Esophagus muscularis mucosa (tissue), 4 donors: ENCODE measurements around the gene RGS7BP. TPM values are rescaled to one million over a fixed set of nuclear protein-coding genes. Genes with fewer than 3 reads are reported as not detected.

Experiments used
- DNase-seq: peaks from one replicate; pipeline ENCODE4 v3.0.0-alpha.2; 2017; ENCODE audit errors: extremely low spot score
- H3K27ac ChIP-seq, 4 donors: fragments of 200-600 bp; sonication (generic); replicated peaks in 1 of 4; 1 replicate in 3 of 4; 2 replicates in 1 of 4; pipeline ENCODE4 v1.5.1; 2016 to 2019; ENCODE audit warnings: mild to moderate bottlenecking in 1 of 4
- H3K27me3 ChIP-seq, 4 donors: fragments of 200-600 bp; sonication (generic); one replicate each; pipeline versions ENCODE4 v1.5.1 to v1.6.0; 2016 to 2019
- H3K36me3 ChIP-seq, 4 donors: fragments of 200-600 bp; sonication (generic); one replicate each; pipeline ENCODE4 v1.5.1; 2016 to 2019
- H3K4me1 ChIP-seq, 4 donors: fragments of 200-600 bp; sonication (generic); one replicate each; pipeline ENCODE4 v1.5.1; 2016 to 2019
- H3K4me3 ChIP-seq, 4 donors: fragments of 200-600 bp; sonication (generic); 1 replicate in 2 of 4; 2 replicates in 2 of 4; pipeline ENCODE4 v1.5.1; 2016 to 2019; ENCODE audit warnings: mild to moderate bottlenecking in 4 of 4, moderate library complexity in 1 of 4
- H3K9me3 ChIP-seq, 4 donors: fragments of 200-600 bp; sonication (generic); 1 replicate in 3 of 4; 2 replicates in 1 of 4; pipeline ENCODE4 v1.5.1; 2016 to 2019
- CTCF ChIP-seq, 3 experiments: fragments of 200-600 bp in 2 of 3; fragments of 450-650 bp in 1 of 3; sonication (generic) in 2 of 3; IDR thresholded peaks; one replicate each; pipeline ENCODE4 v1.5.1; 2017 to 2019; ENCODE audit warnings: antibody characterized with exemption in 3 of 3, mild to moderate bottlenecking in 2 of 3, moderate library complexity in 1 of 3
- EP300 ChIP-seq: sonication (generic); formaldehyde crosslinking; IDR thresholded peaks from one replicate; pipeline ENCODE4 v1.6.1; 2017; ENCODE audit warnings: antibody characterized with exemption
- POLR2A ChIP-seq: fragments of 450-650 bp; IDR thresholded peaks from one replicate; pipeline ENCODE4 v1.6.1; 2017; ENCODE audit warnings: antibody characterized with exemption, moderate library complexity, mild to moderate bottlenecking, low read depth
- POLR2AphosphoS5 ChIP-seq, 2 donors: sonication (generic); formaldehyde crosslinking; IDR thresholded peaks; one replicate each; pipeline ENCODE4 v1.6.1; 2017; ENCODE audit warnings: antibody characterized with exemption in 2 of 2
- WGBS: methylation state at CpG from one replicate; pipeline ENCODE4 v1.1.5; 2018; 5-methylcytosine and 5-hydroxymethylcytosine counted together
- intact Hi-C: fragments of 100-400 bp; cut with DNase I; formaldehyde crosslinking; loops from one replicate; pipeline ENCODE4 v1.15.1; 2023
- total RNA-seq, 4 donors: library from RNA; depleted of rRNA; stranded (reverse); fragments of >200 nt; gene quantifications; one replicate each; pipeline versions ENCODE4 v1.1.0 to v1.2.1, GENCODE V29; 2016

RGS7BP gene
- total RNA-seq, 4 donors from 2014 or later, result 1.2 to 4.7 (median 4.1) TPM

- no peaks in the 10 kb centered on the region for H3K36me3 ChIP-seq
- no peak for TF ChIP-seq POLR2A
- no peak for TF ChIP-seq EP300
- H3K4me1 ChIP-seq, result no peaks in the 10 kb centered on the region
- no peak overlapping the region for H3K27ac ChIP-seq
- H3K27me3 ChIP-seq, result no peaks in the 10 kb centered on the region
- 93% methylated on average over 2 of the region's 2 CpGs for WGBS
- no peak for DNase-seq
- H3K4me3 ChIP-seq, result no peak overlapping the region
- intact Hi-C loops, result no loop called here
- H3K9me3 ChIP-seq, result no peaks in the 10 kb centered on the region
These were observed 123.1 kb downstream of the RGS7BP start for GRCh38 chr5:64628901-64629300.

DNA sequence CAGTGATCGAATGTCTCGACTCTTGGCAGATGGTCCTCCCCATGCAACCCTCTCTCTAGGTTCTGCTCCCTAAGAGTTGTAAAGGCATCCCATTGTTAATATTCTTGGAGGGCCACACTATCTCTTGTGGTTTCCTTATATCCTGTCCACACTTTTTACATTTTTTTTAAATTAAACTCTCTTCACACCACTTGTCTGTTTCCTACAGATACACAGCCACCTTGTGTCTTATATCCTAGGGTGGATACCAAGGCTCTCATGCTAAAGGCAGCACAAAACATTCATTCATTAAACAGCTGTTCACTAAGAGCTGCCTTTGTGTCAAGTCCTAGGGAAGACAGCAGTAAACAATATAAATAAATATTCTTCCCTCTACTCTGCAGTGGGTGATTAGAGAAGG, 124.0 kb downstream of the RGS7BP start:
- WGBS, result 52% methylated on average over 2 of the region's 2 CpGs
- TF ChIP-seq POLR2A (no peak), CTCF (IDR thresholded peaks at IDR 0.05) (no peak), POLR2AphosphoS5 (IDR thresholded peaks at IDR 0.05) (no peak), EP300 (no peak)
- Histone ChIP-seq H3K36me3 (no peaks in the 10 kb centered on the region), H3K27ac (no peak overlapping the region), H3K27me3 (no peaks in the 10 kb centered on the region), H3K9me3 (no peaks in the 10 kb centered on the region), H3K4me3 (no peak overlapping the region), H3K4me1 (no peaks in the 10 kb centered on the region)
- intact Hi-C loops, result no loop called here
- no peak for DNase-seq

GRCh38 chr5:64632251-64632650, 126.4 kb downstream of the RGS7BP start:
- Histone ChIP-seq H3K9me3 (no peaks in the 10 kb centered on the region), H3K36me3 (no peaks in the 10 kb centered on the region), H3K27ac (no peak overlapping the region), H3K27me3 (no peaks in the 10 kb centered on the region), H3K4me3 (no peak overlapping the region), H3K4me1 (no peaks in the 10 kb centered on the region)
- WGBS, result 45% methylated on average over 3 of the region's 3 CpGs
- intact Hi-C loops, result no loop called here
- no peak for DNase-seq
- TF ChIP-seq CTCF (IDR thresholded peaks at IDR 0.05) (no peak), POLR2A (no peak), POLR2AphosphoS5 (IDR thresholded peaks at IDR 0.05) (no peak)

GRCh38 chr5:64634997-64635686, 129.3 kb downstream of the RGS7BP start:
- H3K4me3 ChIP-seq, result no peak overlapping the region
- 3% methylated on average over 1 of the region's 1 CpG for WGBS
- TF ChIP-seq POLR2A (no peak), POLR2AphosphoS5 (IDR thresholded peaks at IDR 0.05) (no peak), EP300 (no peak), CTCF (IDR thresholded peaks at IDR 0.05) (peak; percentile 68 to 81 (median 79))
- intact Hi-C loops, result loop anchor here (2.0 kb wide), 1 partner anchor 150 kb away; no protein-coding TSS in a partner anchor
- no peaks in the 10 kb centered on the region for H3K4me1 ChIP-seq
- H3K27me3 ChIP-seq, result no peaks in the 10 kb centered on the region
- H3K36me3 ChIP-seq, result no peaks in the 10 kb centered on the region
- no peak overlapping the region for H3K27ac ChIP-seq
- no peak for DNase-seq
- no peaks in the 10 kb centered on the region for H3K9me3 ChIP-seq

DNA sequence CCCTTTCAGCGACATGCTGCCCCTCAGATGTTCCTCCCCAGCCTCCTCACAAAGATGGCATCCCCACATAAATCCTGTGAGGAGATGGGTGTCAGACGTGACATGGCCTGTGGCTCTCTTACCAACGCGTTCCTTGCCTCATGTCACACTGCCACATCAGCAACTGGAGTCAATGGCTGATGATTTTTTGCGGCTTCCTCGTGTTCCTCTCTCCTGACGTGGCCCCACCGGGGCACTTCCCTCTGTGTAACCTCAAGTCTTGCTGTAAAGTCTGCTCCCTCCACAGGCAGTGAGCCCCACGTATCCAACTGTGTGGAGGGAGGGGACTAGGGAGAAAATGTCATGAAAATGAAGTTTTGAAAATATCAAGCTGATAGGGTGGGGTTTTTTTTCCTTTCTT, 131.3 kb downstream of the RGS7BP start:
- Histone ChIP-seq H3K27ac (no peak overlapping the region), H3K4me3 (no peak overlapping the region), H3K9me3 (no peaks in the 10 kb centered on the region), H3K4me1 (no peaks in the 10 kb centered on the region), H3K36me3 (no peaks in the 10 kb centered on the region), H3K27me3 (no peaks in the 10 kb centered on the region)
- DNase-seq, result no peak
- intact Hi-C loops, result no loop called here
- TF ChIP-seq POLR2A (no peak), CTCF (IDR thresholded peaks at IDR 0.05) (no peak), POLR2AphosphoS5 (IDR thresholded peaks at IDR 0.05) (no peak), EP300 (no peak)
- 68% methylated on average over 9 of the region's 9 CpGs for WGBS
